Erythroblast (primary cell): ENCODE results near the gene RBM25.

Source experiments
- GATA1 ChIP-seq: IDR thresholded peaks from 2 replicates; pipeline ENCODE4 v1.6.1; 2011; ENCODE audit warnings: low read depth, mild to moderate bottlenecking, control low read depth, low read length, moderate library complexity
- POLR2A ChIP-seq: IDR thresholded peaks from 2 replicates; pipeline ENCODE4 v1.6.1; 2011; ENCODE audit warnings: mild to moderate bottlenecking, low read length

DNA sequence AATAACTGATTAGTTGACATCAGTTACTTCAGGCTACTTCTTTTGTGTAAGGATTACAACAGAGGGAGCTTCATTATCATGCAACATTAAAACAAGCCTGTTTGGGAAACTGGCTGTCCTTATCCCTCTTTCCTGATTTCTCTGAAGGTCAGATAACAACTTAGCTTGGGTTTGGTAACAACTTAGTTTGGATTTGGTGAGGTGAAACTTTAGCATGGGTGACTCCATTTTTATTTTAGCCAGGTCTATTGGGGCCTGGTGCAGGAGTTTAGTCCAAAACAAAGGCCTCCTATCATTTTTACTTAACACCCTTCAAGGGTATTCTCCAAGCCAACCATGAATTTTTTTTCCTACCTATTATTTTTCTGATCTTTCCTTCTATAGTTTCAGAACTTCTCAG is 30.4 kb upstream of the RBM25 start:
- no peak for TF ChIP-seq POLR2A
- TF ChIP-seq GATA1: no peak
